SU-DHL-6 (cell line): ENCODE measurements around the gene IFTAP.

Source experiments
- H2AFZ ChIP-seq: fragments of 200-600 bp; sonication (generic); 2 replicates; pipeline ENCODE4 v1.6.1; 2014; ENCODE audit warnings: low read depth, mild to moderate bottlenecking, moderate library complexity, mixed read lengths, antibody characterized with exemption, low read length; ENCODE audit not compliant: severe bottlenecking
- H3F3A ChIP-seq: fragments of 200-600 bp; shearing (Covaris generic); 2 replicates; pipeline ENCODE4 v1.6.0; 2016; ENCODE audit warnings: antibody characterized with exemption, mild to moderate bottlenecking; ENCODE audit not compliant: insufficient read depth
- H3K27ac ChIP-seq: fragments of 200-600 bp; sonication (generic); 2 replicates; pipeline ENCODE4 v1.5.1; 2016; ENCODE audit warnings: low read depth, mild to moderate bottlenecking, low read length, moderate library complexity, mixed read lengths
- H3K27me3 ChIP-seq: fragments of 200-600 bp; sonication (generic), shearing (Covaris generic); 2 replicates; pipeline ENCODE4 v1.6.0; 2014; ENCODE audit warnings: mild to moderate bottlenecking, low read length
- H3K36me3 ChIP-seq: fragments of 200-600 bp; sonication (generic); 2 replicates; pipeline ENCODE4 v1.6.1; 2014; ENCODE audit warnings: mild to moderate bottlenecking, low read length, mixed read lengths
- H3K4me2 ChIP-seq: fragments of 300-600, 200-600 bp; shearing (Covaris generic), sonication (generic); 2 replicates; pipeline ENCODE4 v1.6.0; 2014; ENCODE audit warnings: low read length, low read depth, mild to moderate bottlenecking; ENCODE audit not compliant: poor library complexity, severe bottlenecking
- H3K4me3 ChIP-seq: fragments of 200-600 bp; sonication (generic); 2 replicates; pipeline ENCODE4 v1.5.1; 2014; ENCODE audit warnings: antibody characterized with exemption, low read length, mild to moderate bottlenecking, mixed read lengths; ENCODE audit not compliant: insufficient read depth, poor library complexity, severe bottlenecking
- H3K79me2 ChIP-seq: fragments of 200-600 bp; sonication (generic); 2 replicates; pipeline ENCODE4 v1.6.1; 2014; ENCODE audit warnings: mild to moderate bottlenecking, low read length, moderate library complexity; ENCODE audit not compliant: insufficient read depth
- H3K9ac ChIP-seq: fragments of 200-600 bp; sonication (generic); 2 replicates; pipeline ENCODE4 v1.7.0; 2014; ENCODE audit warnings: mild to moderate bottlenecking, low read length
- H3K9me2 ChIP-seq: fragments of 200-600 bp; sonication (generic); replicated peaks from 2 replicates; pipeline ENCODE4 v1.6.1; 2014; ENCODE audit warnings: low read length; ENCODE audit not compliant: insufficient read depth
- H3K9me3 ChIP-seq: fragments of 200-600 bp; sonication (generic); 2 replicates; pipeline ENCODE4 v1.6.1; 2014; ENCODE audit warnings: low read length, mixed read lengths; ENCODE audit not compliant: insufficient read depth
- H4K20me1 ChIP-seq: fragments of 200-600 bp; sonication (generic); 2 replicates; pipeline ENCODE4 v1.6.1; 2014; ENCODE audit warnings: low read depth, mild to moderate bottlenecking, antibody characterized with exemption, low read length, moderate library complexity, mixed read lengths
- CTCF ChIP-seq: fragments of 200-600 bp; sonication (generic); IDR thresholded peaks from one replicate; pipeline ENCODE4 v1.5.1; 2017; ENCODE audit warnings: antibody characterized with exemption, mild to moderate bottlenecking, low read length, moderate library complexity; ENCODE audit not compliant: insufficient read depth, poor library complexity, severe bottlenecking
- EZH2phosphoT487 ChIP-seq: fragments of 200-600 bp; sonication (generic), shearing (Covaris generic); conservative IDR thresholded peaks from 2 replicates; pipeline ENCODE4 v1.6.1; 2018; ENCODE audit warnings: mild to moderate bottlenecking, antibody characterized with exemption, low read length, moderate library complexity, mixed read lengths

Gene IFTAP

GRCh38 chr11:36581536-36581935 is 12.8 kb upstream of the IFTAP start:
- Histone ChIP-seq H3K79me2 (no peaks in the 10 kb centered on the region), H3F3A (no peaks in the 10 kb centered on the region), H3K9me3 (peaks cover 15% of the 10 kb centered on the region; the same call in 1 of the 2 replicates), H4K20me1 (no peaks in the 10 kb centered on the region), H3K9ac (no peak overlapping the region), H3K9me2 (no peaks in the 10 kb centered on the region), H2AFZ (no peak overlapping the region), H3K4me2 (no peak overlapping the region), H3K27me3 (no peaks in the 10 kb centered on the region), H3K27ac (no peak overlapping the region), H3K36me3 (no peaks in the 10 kb centered on the region), H3K4me3 (no peak overlapping the region)
- TF ChIP-seq CTCF (no peak), EZH2phosphoT487 (no peak)

GRCh38 chr11:36583667-36584066 is 10.6 kb upstream of the IFTAP start:
- no peaks in the 10 kb centered on the region for H3F3A ChIP-seq
- H3K9me2 ChIP-seq = no peaks in the 10 kb centered on the region
- H4K20me1 ChIP-seq = no peaks in the 10 kb centered on the region
- H3K4me2 ChIP-seq = no peak overlapping the region
- no peaks in the 10 kb centered on the region for H3K27me3 ChIP-seq
- TF ChIP-seq CTCF (no peak), EZH2phosphoT487 (no peak)
- no peaks in the 10 kb centered on the region for H3K79me2 ChIP-seq
- H3K9me3 ChIP-seq = peaks cover 15% of the 10 kb centered on the region; the same call in 1 of the 2 replicates
- H3K27ac ChIP-seq = no peak overlapping the region
- H3K4me3 ChIP-seq = no peak overlapping the region
- H3K9ac ChIP-seq = no peak overlapping the region
- H2AFZ ChIP-seq = no peak overlapping the region
- no peaks in the 10 kb centered on the region for H3K36me3 ChIP-seq

GRCh38 chr11:36586543-36586942 is 7.8 kb upstream of the IFTAP start:
- Histone ChIP-seq H3K4me2 (no peak overlapping the region), H2AFZ (no peak overlapping the region), H4K20me1 (no peaks in the 10 kb centered on the region), H3K79me2 (no peaks in the 10 kb centered on the region), H3K9me2 (no peaks in the 10 kb centered on the region), H3K27me3 (no peaks in the 10 kb centered on the region), H3K4me3 (no peak overlapping the region), H3K9me3 (peaks cover 8% of the 10 kb centered on the region; the same call in 1 of the 2 replicates), H3K9ac (no peak overlapping the region), H3K36me3 (no peaks in the 10 kb centered on the region), H3K27ac (no peak overlapping the region), H3F3A (no peaks in the 10 kb centered on the region)
- TF ChIP-seq EZH2phosphoT487 (no peak), CTCF (no peak)

- Histone ChIP-seq H3K27me3 (no peaks in the 10 kb centered on the region), H3K9me3 (no peaks in the 10 kb centered on the region), H3K4me3 (no peak overlapping the region), H3K79me2 (no peaks in the 10 kb centered on the region), H3K9me2 (no peaks in the 10 kb centered on the region), H3K9ac (no peak overlapping the region), H2AFZ (no peak overlapping the region), H4K20me1 (no peaks in the 10 kb centered on the region), H3F3A (no peaks in the 10 kb centered on the region), H3K36me3 (no peaks in the 10 kb centered on the region), H3K27ac (no peak overlapping the region), H3K4me2 (no peak overlapping the region)
- TF ChIP-seq CTCF = no peak
- no peak for TF ChIP-seq EZH2phosphoT487
Observed at GRCh38 chr11:36588099-36588498, 6.2 kb upstream of the IFTAP start.
